BLaER1 treated with 17β-estradiol and CSF1 and Interleukin-3, amounts not matched to agents 10 nM and 100 nM (cell line): Measurements from ENCODE around the gene SDF2L1.

Experiments used
- H3K27ac ChIP-seq, 11 experiments: shearing (Covaris generic); formaldehyde crosslinking; 2 replicates each; pipeline ENCODE4 v1.8.1; 2022
- H3K27me3 ChIP-seq, 11 experiments: shearing (Covaris generic); formaldehyde crosslinking; 2 replicates each; pipeline ENCODE4 v1.8.1; 2022
- H3K36me3 ChIP-seq, 11 experiments: shearing (Covaris generic); formaldehyde crosslinking; 2 replicates each; pipeline ENCODE4 v1.8.1; 2022
- H3K4me1 ChIP-seq, 10 experiments: shearing (Covaris generic); formaldehyde crosslinking; 2 replicates each; pipeline ENCODE4 v1.8.1; 2022
- H3K4me2 ChIP-seq, 11 experiments: shearing (Covaris generic); formaldehyde crosslinking; 2 replicates each; pipeline ENCODE4 v1.8.1; 2022
- H3K4me3 ChIP-seq, 10 experiments: shearing (Covaris generic); formaldehyde crosslinking; 2 replicates each; pipeline ENCODE4 v1.8.1; 2022
- H3K9ac ChIP-seq, 11 experiments: shearing (Covaris generic); formaldehyde crosslinking; 2 replicates each; pipeline ENCODE4 v1.8.1; 2022
- H3K9me3 ChIP-seq, 11 experiments: shearing (Covaris generic); formaldehyde crosslinking; replicated peaks in 1 of 11; 2 replicates each; pipeline ENCODE4 v1.8.1; 2022
- H4K20me1 ChIP-seq, 11 experiments: shearing (Covaris generic); formaldehyde crosslinking; 2 replicates each; pipeline ENCODE4 v1.8.1; 2022
- Cebpa-rat ChIP-seq, 11 experiments: shearing (Covaris generic); IDR thresholded peaks; 2 replicates each; pipeline ENCODE4 v1.8.1; 2022

The SDF2L1 gene

GRCh38 chr22:21624880-21625791 lies 17.0 kb upstream of the SDF2L1 start:
- Histone ChIP-seq H3K27me3 (no peaks in the 10 kb centered on the region), H3K4me3 (no peak overlapping the region), H3K9ac (peak overlapping the region in 4 of 11 experiments; percentile 10 to 42 (median 22); a peak in 2 of 22 replicates), H3K36me3 (peaks cover 35 to 87% (median 71%) of the 10 kb centered on the region in 11 experiments), H3K27ac (peak overlapping the region in 7 of 11 experiments; percentile 14 to 47 (median 29); a peak in 8 of 22 replicates), H3K4me2 (peak overlapping the region; percentile 20 to 98 (median 37); a peak in 21 of 22 replicates), H4K20me1 (peaks cover 84 to 90% (median 86%) of the 10 kb centered on the region in 11 experiments), H3K9me3 (no peaks in the 10 kb centered on the region), H3K4me1 (peaks cover 54 to 92% (median 85%) of the 10 kb centered on the region in 10 experiments)
- no peak for TF ChIP-seq Cebpa-rat (IDR thresholded peaks at IDR 0.05)

- Histone ChIP-seq H3K27ac (peak overlapping the region in 2 of 11 experiments; percentile 5 to 9; a peak in 1 of 22 replicates), H3K9ac (peak overlapping the region in 7 of 11 experiments; percentile 2 to 52 (median 42); a peak in 9 of 22 replicates), H4K20me1 (peaks cover 73 to 80% (median 76%) of the 10 kb centered on the region in 11 experiments)
These were observed 15.9 kb upstream of the SDF2L1 start for GRCh38 chr22:21626073-21626734.

GRCh38 chr22:21626735-21627469 lies 15.2 kb upstream of the SDF2L1 start:
- H3K4me1 ChIP-seq = peaks cover 59 to 78% (median 71%) of the 10 kb centered on the region in 10 experiments
- H4K20me1 ChIP-seq = peaks cover 66 to 73% (median 70%) of the 10 kb centered on the region in 11 experiments
- H3K36me3 ChIP-seq = peaks cover 35 to 72% (median 59%) of the 10 kb centered on the region in 11 experiments
- H3K27ac ChIP-seq = peak overlapping the region in 2 of 11 experiments; percentile 5 to 9; a peak in 1 of 22 replicates
- H3K9me3 ChIP-seq = peaks cover 0 to 1% (median 0%) of the 10 kb centered on the region in 11 experiments; a peak in 2 of 22 replicates
- H3K9ac ChIP-seq = peak overlapping the region in 9 of 11 experiments; percentile 2 to 52 (median 40); a peak in 7 of 22 replicates
- TF ChIP-seq Cebpa-rat (IDR thresholded peaks at IDR 0.05) = no peak
- H3K27me3 ChIP-seq = no peaks in the 10 kb centered on the region
- H3K4me2 ChIP-seq = peak overlapping the region; percentile 87 to 99 (median 97)
- H3K4me3 ChIP-seq = 0 out of 20 replicates have a peak overlapping the region, but pooled peaks of 1 of the 10 experiments have one; percentile 91

More at GRCh38 chr22:21626073-21626734, 15.9 kb upstream of the SDF2L1 start:
- Histone ChIP-seq H3K4me3 (0 out of 20 replicates have a peak overlapping the region, but pooled peaks of 1 of the 10 experiments have one; percentile 24), H3K4me2 (peak overlapping the region; percentile 87 to 99 (median 97); a peak in 20 of 22 replicates), H3K36me3 (peaks cover 35 to 76% (median 60%) of the 10 kb centered on the region in 11 experiments), H3K4me1 (peaks cover 59 to 85% (median 77%) of the 10 kb centered on the region in 10 experiments), H3K9me3 (no peaks in the 10 kb centered on the region), H3K27me3 (no peaks in the 10 kb centered on the region)
- no peak for TF ChIP-seq Cebpa-rat (IDR thresholded peaks at IDR 0.05)

- Histone ChIP-seq H3K27ac (peak overlapping the region in 10 of 11 experiments; percentile 88 to 100 (median 100); a peak in 20 of 22 replicates), H3K9me3 (peaks cover 0 to 10% (median 7%) of the 10 kb centered on the region in 11 experiments; a peak in 15 of 22 replicates), H4K20me1 (peaks cover 49 to 56% (median 53%) of the 10 kb centered on the region in 11 experiments), H3K4me1 (peaks cover 55 to 61% (median 60%) of the 10 kb centered on the region in 10 experiments), H3K27me3 (no peaks in the 10 kb centered on the region), H3K9ac (peak overlapping the region; percentile 90 to 100 (median 99); a peak in 21 of 22 replicates), H3K4me2 (peak overlapping the region; percentile 87 to 99 (median 97)), H3K4me3 (peak overlapping the region; percentile 85 to 100 (median 97)), H3K36me3 (peaks cover 22 to 55% (median 43%) of the 10 kb centered on the region in 11 experiments)
- no peak for TF ChIP-seq Cebpa-rat (IDR thresholded peaks at IDR 0.05)
These were observed 13.5 kb upstream of the SDF2L1 start for GRCh38 chr22:21628386-21629254.

GRCh38 chr22:21629255-21630149 lies 12.6 kb upstream of the SDF2L1 start, which contains the start of gene YDJC:
YDJC (minus strand) TSS chr22:21630022; CDS start chr22:21630014, 8 bp downstream.
- peaks cover 0 to 10% (median 7%) of the 10 kb centered on the region in 11 experiments; a peak in 15 of 22 replicates for H3K9me3 ChIP-seq
- H3K27me3 ChIP-seq = no peaks in the 10 kb centered on the region
- H3K36me3 ChIP-seq = peaks cover 14 to 46% (median 34%) of the 10 kb centered on the region in 11 experiments; a peak in 21 of 22 replicates
- H3K27ac ChIP-seq = peak within 1 kb of the TSS; percentile 79 to 100 (median 100)
- peak within 1 kb of the TSS; percentile 85 to 100 (median 97) for H3K4me3 ChIP-seq
- no peak for TF ChIP-seq Cebpa-rat (IDR thresholded peaks at IDR 0.05)
- H4K20me1 ChIP-seq = peaks cover 40 to 47% (median 44%) of the 10 kb centered on the region in 11 experiments
- peaks cover 46 to 52% (median 51%) of the 10 kb centered on the region in 10 experiments for H3K4me1 ChIP-seq
- peak within 1 kb of the TSS; percentile 90 to 100 (median 99) for H3K9ac ChIP-seq
- H3K4me2 ChIP-seq = peak within 1 kb of the TSS; percentile 87 to 99 (median 97)

- no peak overlapping the region for H3K9ac ChIP-seq
- H3K4me1 ChIP-seq = peaks cover 31 to 38% (median 36%) of the 10 kb centered on the region in 10 experiments
- TF ChIP-seq Cebpa-rat (IDR thresholded peaks at IDR 0.05) = no peak
- no peak overlapping the region for H3K4me3 ChIP-seq
- H3K4me2 ChIP-seq = no peak overlapping the region
- peaks cover 25 to 32% (median 29%) of the 10 kb centered on the region in 11 experiments; a peak in 21 of 22 replicates for H4K20me1 ChIP-seq
- no peaks in the 10 kb centered on the region for H3K27me3 ChIP-seq
- H3K27ac ChIP-seq = no peak overlapping the region
- peaks cover 0 to 10% (median 7%) of the 10 kb centered on the region in 11 experiments; a peak in 15 of 22 replicates for H3K9me3 ChIP-seq
- peaks cover 14 to 31% (median 26%) of the 10 kb centered on the region in 11 experiments; a peak in 21 of 22 replicates for H3K36me3 ChIP-seq
These were observed 11.1 kb upstream of the SDF2L1 start for GRCh38 chr22:21631025-21631424.
